Measurements from ENCODE around the gene COPS3.

DNA sequence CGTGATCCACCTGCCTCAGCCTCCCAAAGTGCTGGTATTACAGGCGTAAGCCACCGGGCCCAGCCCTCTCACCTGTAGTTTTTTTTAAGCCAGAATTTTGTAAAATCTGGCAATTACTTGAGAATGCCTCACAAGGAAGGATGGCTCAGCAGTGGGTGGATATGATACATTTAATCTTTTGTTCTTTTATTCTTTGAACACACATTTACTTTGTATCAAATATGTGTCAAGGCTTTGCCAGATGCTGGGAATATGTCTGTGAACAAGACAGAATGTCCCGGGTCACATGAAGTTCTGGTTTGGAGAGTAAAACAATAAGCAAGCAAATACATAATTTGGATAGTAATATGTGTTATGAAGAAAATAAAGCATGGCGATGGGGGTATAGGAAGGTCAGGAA lies 4.9 kb upstream of the COPS3 start:
- TF ChIP-seq, protein P1, sequence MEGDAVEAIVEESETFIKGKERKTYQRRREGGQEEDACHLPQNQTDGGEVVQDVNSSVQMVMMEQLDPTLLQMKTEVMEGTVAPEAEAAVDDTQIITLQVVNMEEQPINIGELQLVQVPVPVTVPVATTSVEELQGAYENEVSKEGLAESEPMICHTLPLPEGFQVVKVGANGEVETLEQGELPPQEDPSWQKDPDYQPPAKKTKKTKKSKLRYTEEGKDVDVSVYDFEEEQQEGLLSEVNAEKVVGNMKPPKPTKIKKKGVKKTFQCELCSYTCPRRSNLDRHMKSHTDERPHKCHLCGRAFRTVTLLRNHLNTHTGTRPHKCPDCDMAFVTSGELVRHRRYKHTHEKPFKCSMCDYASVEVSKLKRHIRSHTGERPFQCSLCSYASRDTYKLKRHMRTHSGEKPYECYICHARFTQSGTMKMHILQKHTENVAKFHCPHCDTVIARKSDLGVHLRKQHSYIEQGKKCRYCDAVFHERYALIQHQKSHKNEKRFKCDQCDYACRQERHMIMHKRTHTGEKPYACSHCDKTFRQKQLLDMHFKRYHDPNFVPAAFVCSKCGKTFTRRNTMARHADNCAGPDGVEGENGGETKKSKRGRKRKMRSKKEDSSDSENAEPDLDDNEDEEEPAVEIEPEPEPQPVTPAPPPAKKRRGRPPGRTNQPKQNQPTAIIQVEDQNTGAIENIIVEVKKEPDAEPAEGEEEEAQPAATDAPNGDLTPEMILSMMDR (IDR thresholded peaks at IDR 0.05), result no peak
- no peak for TF ChIP-seq POLR2A (IDR thresholded peaks at IDR 0.05)
